Measurements from ENCODE around the gene MCM10.

GRCh38 chr10:13167568-13167967 lies 6.2 kb downstream of the MCM10 start:
- TF ChIP-seq POLR2AphosphoS5 (IDR thresholded peaks at IDR 0.05; ENCODE audit: low read depth) (no peak), CTCF (IDR thresholded peaks at IDR 0.05; ENCODE audit: insufficient read depth, low read length) (no peak), REST (IDR thresholded peaks at IDR 0.05; ENCODE audit: insufficient replicate concordance, low read depth) (no peak), GABPA (IDR thresholded peaks at IDR 0.05; ENCODE audit: low read depth) (no peak), SPI1 (IDR thresholded peaks at IDR 0.05; ENCODE audit: borderline replicate concordance, low read depth) (no peak)

All from HL-60 (cell line).